A549 (cell line): Measurements from ENCODE around the gene SHISA8.

Experiments used
- BHLHE40 ChIP-seq: IDR thresholded peaks from 2 replicates; pipeline ENCODE4 v1.6.1; 2012; ENCODE audit warnings: low read depth, low read length, inconsistent platforms
- CBX8 ChIP-seq: fragments of 200-600 bp; sonication (generic); IDR thresholded peaks from 2 replicates; pipeline ENCODE4 v1.6.1; 2016
- EP300 ChIP-seq, 2 experiments: fragments of >200 bp; sonication (Bioruptor Twin); formaldehyde crosslinking; IDR thresholded peaks; 2 replicates in 1 of 2; 3 replicates in 1 of 2; pipeline ENCODE4 v1.6.1; 2016 to 2017
- ESRRA ChIP-seq: fragments of 150-350 bp; IDR thresholded peaks from 2 replicates; pipeline ENCODE4 v1.6.1; 2014; ENCODE audit warnings: mild to moderate bottlenecking, low read length, borderline replicate concordance
- HOXA7 ChIP-seq: fragments of 250-450 bp; sonication (Bioruptor Pico); IDR thresholded peaks from 2 replicates; pipeline ENCODE4 v1.5.0; 2020; ENCODE audit warnings: mild to moderate bottlenecking, moderate library complexity
- MAFK ChIP-seq: fragments of 450-650 bp; IDR thresholded peaks from 2 replicates; pipeline ENCODE4 v1.6.1; 2014; ENCODE audit not compliant: partially characterized antibody
- POLR2A ChIP-seq: IDR thresholded peaks from 2 replicates; pipeline ENCODE4 v1.6.1; 2012; ENCODE audit warnings: mild to moderate bottlenecking, low read length
- REST ChIP-seq: fragments of 200-600 bp; sonication (generic); IDR thresholded peaks from 2 replicates; pipeline ENCODE4 v1.6.1; 2016; ENCODE audit warnings: antibody characterized with exemption, mild to moderate bottlenecking, moderate library complexity
- TFCP2L1 ChIP-seq: fragments of 250-450 bp; sonication (Bioruptor Pico); IDR thresholded peaks from 2 replicates; pipeline ENCODE4 v1.5.0; 2021; ENCODE audit warnings: mild to moderate bottlenecking
- ZNF302 ChIP-seq: fragments of 250-450 bp; sonication (Bioruptor Pico); IDR thresholded peaks from 2 replicates; pipeline ENCODE4 v1.9.0; 2021; ENCODE audit warnings: inconsistent platforms, mild to moderate bottlenecking, moderate library complexity
- TF ChIP-seq, protein P1 (sequence below): fragments of >200 bp; sonication (Bioruptor Twin); formaldehyde crosslinking; IDR thresholded peaks from 3 replicates; pipeline ENCODE4 v1.5.1; 2016
- TF ChIP-seq, protein P2 (sequence below): IDR thresholded peaks from 2 replicates; pipeline ENCODE4 v1.6.1; 2012

- TF ChIP-seq, protein P1, sequence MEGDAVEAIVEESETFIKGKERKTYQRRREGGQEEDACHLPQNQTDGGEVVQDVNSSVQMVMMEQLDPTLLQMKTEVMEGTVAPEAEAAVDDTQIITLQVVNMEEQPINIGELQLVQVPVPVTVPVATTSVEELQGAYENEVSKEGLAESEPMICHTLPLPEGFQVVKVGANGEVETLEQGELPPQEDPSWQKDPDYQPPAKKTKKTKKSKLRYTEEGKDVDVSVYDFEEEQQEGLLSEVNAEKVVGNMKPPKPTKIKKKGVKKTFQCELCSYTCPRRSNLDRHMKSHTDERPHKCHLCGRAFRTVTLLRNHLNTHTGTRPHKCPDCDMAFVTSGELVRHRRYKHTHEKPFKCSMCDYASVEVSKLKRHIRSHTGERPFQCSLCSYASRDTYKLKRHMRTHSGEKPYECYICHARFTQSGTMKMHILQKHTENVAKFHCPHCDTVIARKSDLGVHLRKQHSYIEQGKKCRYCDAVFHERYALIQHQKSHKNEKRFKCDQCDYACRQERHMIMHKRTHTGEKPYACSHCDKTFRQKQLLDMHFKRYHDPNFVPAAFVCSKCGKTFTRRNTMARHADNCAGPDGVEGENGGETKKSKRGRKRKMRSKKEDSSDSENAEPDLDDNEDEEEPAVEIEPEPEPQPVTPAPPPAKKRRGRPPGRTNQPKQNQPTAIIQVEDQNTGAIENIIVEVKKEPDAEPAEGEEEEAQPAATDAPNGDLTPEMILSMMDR, result no peak
- TF ChIP-seq EP300 (IDR thresholded peaks at IDR 0.05) (no peak), HOXA7 (no peak), BHLHE40 (no peak), TFCP2L1 (CRISPR knock-in tag) (no peak), REST (no peak), CBX8 (no peak), ESRRA (no peak), MAFK (no peak), POLR2A (no peak), ZNF302 (CRISPR knock-in tag) (no peak)
- TF ChIP-seq, protein P2, sequence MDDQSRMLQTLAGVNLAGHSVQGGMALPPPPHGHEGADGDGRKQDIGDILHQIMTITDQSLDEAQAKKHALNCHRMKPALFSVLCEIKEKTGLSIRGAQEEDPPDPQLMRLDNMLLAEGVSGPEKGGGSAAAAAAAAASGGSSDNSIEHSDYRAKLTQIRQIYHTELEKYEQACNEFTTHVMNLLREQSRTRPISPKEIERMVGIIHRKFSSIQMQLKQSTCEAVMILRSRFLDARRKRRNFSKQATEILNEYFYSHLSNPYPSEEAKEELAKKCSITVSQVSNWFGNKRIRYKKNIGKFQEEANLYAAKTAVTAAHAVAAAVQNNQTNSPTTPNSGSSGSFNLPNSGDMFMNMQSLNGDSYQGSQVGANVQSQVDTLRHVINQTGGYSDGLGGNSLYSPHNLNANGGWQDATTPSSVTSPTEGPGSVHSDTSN, result no peak
Observed at GRCh38 chr22:41909310-41910049, 5.4 kb downstream of the SHISA8 start.
